ENCODE measurements around the gene PSMD1.

The PSMD1 gene

DNA sequence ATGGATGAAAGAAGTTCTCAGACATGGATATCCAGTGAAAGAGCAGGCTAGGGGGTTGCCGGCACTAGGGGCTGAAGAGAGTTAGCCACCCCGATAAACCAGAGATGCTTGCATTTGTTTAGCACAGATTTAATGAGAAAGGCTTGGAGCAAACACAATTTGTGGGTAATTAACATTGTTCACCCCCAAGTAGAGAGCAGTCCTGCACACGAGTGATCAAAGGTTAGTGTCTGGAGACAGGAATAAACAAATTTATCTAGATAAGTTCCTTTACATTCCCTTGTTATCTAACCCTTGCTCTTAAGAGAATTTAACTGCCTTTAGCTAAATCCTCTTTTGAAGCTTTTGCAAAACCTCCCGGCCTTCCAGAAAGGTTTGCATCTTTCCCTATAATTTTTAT, 44.3 kb downstream of the PSMD1 start:
- H3K27ac ChIP-seq (ENCODE audit: extremely low read depth, low read depth, low read length): no peak overlapping the region
- TF ChIP-seq ZNF544 (tag by site-specific recombination; IDR thresholded peaks at IDR 0.05) (no peak), ZNF585B (tag by site-specific recombination; IDR thresholded peaks at IDR 0.05) (no peak), KLF9 (tag by site-specific recombination; IDR thresholded peaks at IDR 0.05; ENCODE audit: low read depth) (no peak), SP7 (tag by site-specific recombination; IDR thresholded peaks at IDR 0.05) (no peak), ATF2 (tag by site-specific recombination; IDR thresholded peaks at IDR 0.05; ENCODE audit: low read depth) (no peak), BCL11B (tag by site-specific recombination; IDR thresholded peaks at IDR 0.05; ENCODE audit: low read depth) (no peak), ZNF274 (IDR thresholded peaks at IDR 0.05; ENCODE audit: low read length) (no peak), ZNF274 (tag by site-specific recombination; IDR thresholded peaks at IDR 0.05; ENCODE audit: borderline replicate concordance) (no peak), ZNF169 (tag by site-specific recombination; IDR thresholded peaks at IDR 0.05) (no peak), ZNF513 (tag by site-specific recombination; IDR thresholded peaks at IDR 0.05) (no peak), HOXD13 (CRISPR knock-in tag; IDR thresholded peaks at IDR 0.05; ENCODE audit: borderline replicate concordance) (no peak), TRIM28 (IDR thresholded peaks at IDR 0.05; ENCODE audit: borderline replicate concordance, low read length) (no peak), ZNF560 (tag by site-specific recombination; IDR thresholded peaks at IDR 0.05; ENCODE audit: borderline replicate concordance) (no peak)
- H3K9me3 ChIP-seq (ENCODE audit: control insufficient read depth, insufficient read depth, low read depth, low read length): no peaks in the 10 kb centered on the region
- POLR2A ChIA-PET: no interaction called here
- CTCF ChIA-PET: interaction anchor here (0.7 to 5.3 kb wide), 2 partner anchors 10 to 312 kb away, joined by 4 to 47 read pairs; no protein-coding TSS in a partner anchor
- no peak overlapping the region for H3K4me3 ChIP-seq (ENCODE audit: low read depth, low read length)
- peaks cover 4 to 67% of the 10 kb centered on the region in 2 experiments for H3K36me3 ChIP-seq (ENCODE audit: control insufficient read depth in 2 of 2, insufficient read depth in 1 of 2, low read length in 2 of 2)
- H3K4me1 ChIP-seq (ENCODE audit: control insufficient read depth, insufficient read depth, low read length): no peaks in the 10 kb centered on the region

GRCh38 chr2:231102772-231103171, 46.1 kb downstream of the PSMD1 start:
- H3K9me3 ChIP-seq (ENCODE audit: control insufficient read depth, insufficient read depth, low read depth, low read length): no peaks in the 10 kb centered on the region
- H3K27ac ChIP-seq (ENCODE audit: extremely low read depth, low read depth, low read length): no peak overlapping the region
- H3K4me1 ChIP-seq (ENCODE audit: control insufficient read depth, insufficient read depth, low read length): no peaks in the 10 kb centered on the region
- POLR2A ChIA-PET: interaction anchor here (1.3 kb wide), 1 partner anchor 349 kb away, joined by 3 read pairs; no protein-coding TSS in a partner anchor
- no peak for TF ChIP-seq ZNF701 (tag by site-specific recombination; IDR thresholded peaks at IDR 0.05)
- TF ChIP-seq YY1 (tag by site-specific recombination; IDR thresholded peaks at IDR 0.05): no peak
- TF ChIP-seq ZNF133 (tag by site-specific recombination; IDR thresholded peaks at IDR 0.05): no peak
- TF ChIP-seq ZBTB49 (tag by site-specific recombination; IDR thresholded peaks at IDR 0.05; ENCODE audit: low read depth): no peak
- no peak for TF ChIP-seq ZNF394 (tag by site-specific recombination; IDR thresholded peaks at IDR 0.05; ENCODE audit: borderline replicate concordance)
- TF ChIP-seq, protein P1, sequence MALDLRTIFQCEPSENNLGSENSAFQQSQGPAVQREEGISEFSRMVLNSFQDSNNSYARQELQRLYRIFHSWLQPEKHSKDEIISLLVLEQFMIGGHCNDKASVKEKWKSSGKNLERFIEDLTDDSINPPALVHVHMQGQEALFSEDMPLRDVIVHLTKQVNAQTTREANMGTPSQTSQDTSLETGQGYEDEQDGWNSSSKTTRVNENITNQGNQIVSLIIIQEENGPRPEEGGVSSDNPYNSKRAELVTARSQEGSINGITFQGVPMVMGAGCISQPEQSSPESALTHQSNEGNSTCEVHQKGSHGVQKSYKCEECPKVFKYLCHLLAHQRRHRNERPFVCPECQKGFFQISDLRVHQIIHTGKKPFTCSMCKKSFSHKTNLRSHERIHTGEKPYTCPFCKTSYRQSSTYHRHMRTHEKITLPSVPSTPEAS (tag by site-specific recombination; IDR thresholded peaks at IDR 0.05): no peak
- no peak for TF ChIP-seq SCRT1 (tag by site-specific recombination; IDR thresholded peaks at IDR 0.05; ENCODE audit: borderline replicate concordance)
- no peak for TF ChIP-seq ZNF837 (tag by site-specific recombination; IDR thresholded peaks at IDR 0.05)
- no peak for TF ChIP-seq ZNF292 (tag by site-specific recombination; IDR thresholded peaks at IDR 0.05; ENCODE audit: borderline replicate concordance, low read depth)
- no peak for TF ChIP-seq SP7 (tag by site-specific recombination; IDR thresholded peaks at IDR 0.05)
- TF ChIP-seq ZNF426 (tag by site-specific recombination; IDR thresholded peaks at IDR 0.05): no peak
- TF ChIP-seq YY2 (tag by site-specific recombination; IDR thresholded peaks at IDR 0.05): no peak
- no peak for TF ChIP-seq ZNF768 (tag by site-specific recombination; IDR thresholded peaks at IDR 0.05)
- H3K36me3 ChIP-seq (ENCODE audit: control insufficient read depth in 2 of 2, insufficient read depth in 1 of 2, low read length in 2 of 2): peaks cover 8 to 58% of the 10 kb centered on the region in 2 experiments
- CTCF ChIA-PET: interaction anchor here (0.7 to 5.3 kb wide), 10 partner anchors 10 to 349 kb away, joined by 3 to 49 read pairs (median 9); no protein-coding TSS in a partner anchor
- H3K4me3 ChIP-seq (ENCODE audit: low read depth, low read length): no peak overlapping the region
